ENCODE results near the gene SEMA7A.

GRCh38 chr15:74454764-74455500 is 21.2 kb upstream of the SEMA7A start:
- no peak for TF ChIP-seq POLR2A (IDR thresholded peaks at IDR 0.05)
- TF ChIP-seq, protein P1, sequence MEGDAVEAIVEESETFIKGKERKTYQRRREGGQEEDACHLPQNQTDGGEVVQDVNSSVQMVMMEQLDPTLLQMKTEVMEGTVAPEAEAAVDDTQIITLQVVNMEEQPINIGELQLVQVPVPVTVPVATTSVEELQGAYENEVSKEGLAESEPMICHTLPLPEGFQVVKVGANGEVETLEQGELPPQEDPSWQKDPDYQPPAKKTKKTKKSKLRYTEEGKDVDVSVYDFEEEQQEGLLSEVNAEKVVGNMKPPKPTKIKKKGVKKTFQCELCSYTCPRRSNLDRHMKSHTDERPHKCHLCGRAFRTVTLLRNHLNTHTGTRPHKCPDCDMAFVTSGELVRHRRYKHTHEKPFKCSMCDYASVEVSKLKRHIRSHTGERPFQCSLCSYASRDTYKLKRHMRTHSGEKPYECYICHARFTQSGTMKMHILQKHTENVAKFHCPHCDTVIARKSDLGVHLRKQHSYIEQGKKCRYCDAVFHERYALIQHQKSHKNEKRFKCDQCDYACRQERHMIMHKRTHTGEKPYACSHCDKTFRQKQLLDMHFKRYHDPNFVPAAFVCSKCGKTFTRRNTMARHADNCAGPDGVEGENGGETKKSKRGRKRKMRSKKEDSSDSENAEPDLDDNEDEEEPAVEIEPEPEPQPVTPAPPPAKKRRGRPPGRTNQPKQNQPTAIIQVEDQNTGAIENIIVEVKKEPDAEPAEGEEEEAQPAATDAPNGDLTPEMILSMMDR (IDR thresholded peaks at IDR 0.05), result no peak
